OCI-M1 (cell line): ENCODE results near the gene CCDC117.

ENCODE experiments used
- DNase-seq: peaks from one replicate; lab custom pipeline; 2025; lab: John Stamatoyannopoulos, UW

Gene CCDC117

DNA sequence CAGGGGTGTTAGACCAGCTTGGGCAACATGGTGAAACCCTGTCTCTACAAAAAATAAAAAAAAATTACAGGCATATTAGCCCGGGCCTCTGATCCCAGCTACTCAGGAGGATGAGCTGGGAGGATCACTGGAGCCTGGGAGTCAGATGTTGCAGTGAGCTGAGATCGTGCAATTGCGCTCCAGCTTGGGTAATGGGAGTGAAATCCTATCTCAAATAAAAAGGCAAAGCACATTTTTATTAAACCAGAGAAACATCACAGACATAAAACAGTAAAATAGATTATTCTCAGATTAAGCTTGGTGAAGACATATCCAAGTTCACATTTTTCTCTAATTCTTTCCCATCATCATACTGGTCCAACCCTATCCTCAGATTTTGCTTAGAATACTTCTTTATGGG lies 57.9 kb downstream of the CCDC117 start:
- no peak for DNase-seq

DNA sequence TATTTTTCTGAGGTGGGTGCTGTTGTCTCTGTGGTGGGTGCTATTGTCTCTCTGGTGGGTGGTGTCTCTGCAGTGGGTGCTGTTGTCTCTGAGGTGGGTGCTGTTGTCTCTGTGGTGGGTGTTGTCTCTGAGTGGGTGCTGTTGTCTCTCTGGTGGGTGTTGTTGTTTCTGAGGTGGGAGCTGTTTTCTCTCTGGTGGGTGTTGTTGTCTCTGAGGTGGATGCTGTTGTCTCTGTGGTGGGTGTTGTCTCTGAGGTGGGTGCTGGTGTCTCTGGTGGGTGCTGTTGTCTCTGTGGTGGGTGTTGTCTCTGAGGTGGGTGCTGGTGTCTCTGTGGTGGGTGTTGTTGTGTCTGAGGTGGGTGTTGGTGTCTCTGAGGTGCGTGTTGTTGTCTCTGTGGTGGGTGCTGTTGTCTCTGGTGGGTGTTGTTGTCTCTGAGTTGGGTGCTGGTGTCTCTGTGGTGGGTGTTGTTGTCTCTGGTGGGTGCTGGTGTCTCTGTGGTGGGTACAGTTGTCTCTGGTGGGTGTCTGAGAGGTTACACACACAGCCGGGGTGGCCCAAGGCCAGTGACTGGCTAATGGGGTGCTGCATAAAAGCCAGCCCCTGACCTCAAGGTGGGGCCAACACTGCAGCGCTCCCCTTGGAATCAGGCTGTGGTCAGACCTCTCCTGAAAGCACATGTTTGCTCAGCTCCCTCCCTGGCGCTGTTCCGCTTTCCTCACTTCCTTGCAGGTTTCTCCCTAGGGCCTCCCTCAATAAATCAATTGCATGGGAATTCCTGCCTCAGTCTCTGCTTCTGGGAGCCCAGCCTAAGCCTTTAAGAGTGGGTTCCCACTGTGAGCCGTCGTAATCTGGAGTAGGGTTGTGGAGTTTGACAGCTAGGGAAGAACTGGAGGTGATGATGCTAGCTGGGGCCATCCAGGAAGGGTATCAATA lies 58.9 kb downstream of the CCDC117 start:
- no peak for DNase-seq

- no peak for DNase-seq
Observed at GRCh38 chr22:28832731-28833130, 60.2 kb downstream of the CCDC117 start.

- DNase-seq: no peak
Observed at GRCh38 chr22:28833276-28833923, 60.9 kb downstream of the CCDC117 start.

DNA sequence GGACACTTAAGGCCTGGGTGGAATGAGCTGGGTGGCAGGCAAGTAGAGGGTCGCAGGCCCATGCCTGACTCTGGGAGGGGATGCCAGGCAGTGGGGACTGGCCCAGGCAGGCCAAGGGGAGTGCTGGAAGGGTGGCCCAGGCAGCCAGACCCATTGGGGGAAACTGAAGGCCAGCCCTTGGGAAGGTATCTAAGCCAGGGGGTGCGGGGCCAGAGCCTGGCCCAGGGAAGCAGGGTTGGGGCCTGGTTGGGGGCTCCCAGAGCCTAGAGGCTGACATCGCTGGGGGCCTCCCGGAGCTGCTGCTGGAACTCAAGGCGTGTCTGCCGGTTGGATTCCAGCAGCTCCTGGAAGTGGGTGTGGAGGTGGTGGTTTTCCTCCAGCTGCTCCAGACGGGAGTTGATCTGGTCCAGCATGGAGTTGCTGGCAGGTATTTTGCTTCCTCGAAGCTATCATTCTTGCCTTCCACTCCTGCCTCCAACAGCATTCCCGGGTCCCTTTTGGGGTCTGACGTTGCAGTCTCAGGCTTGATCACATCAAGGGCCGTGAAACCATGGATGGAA lies 63.2 kb downstream of the CCDC117 start:
- no peak for DNase-seq

DNA sequence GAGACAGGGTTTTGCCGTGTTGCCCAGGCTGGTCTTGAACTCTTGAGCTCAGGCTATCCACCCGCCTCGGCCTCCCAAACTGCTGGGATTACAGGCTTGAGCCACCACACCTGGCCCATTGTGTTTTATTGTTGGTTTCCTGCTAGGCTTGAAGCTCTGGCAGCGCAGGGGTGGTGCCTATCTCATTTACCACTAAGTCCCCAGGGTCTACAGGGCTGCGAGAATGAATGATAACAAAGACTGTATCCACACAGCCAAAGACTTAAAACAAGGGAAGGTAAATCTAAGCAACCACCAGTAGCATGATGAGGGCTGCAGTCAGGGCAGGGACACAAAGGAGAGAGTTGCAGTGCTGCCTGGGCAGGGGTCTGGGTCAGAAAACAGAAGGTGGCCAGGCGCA lies 65.1 kb downstream of the CCDC117 start:
- DNase-seq: no peak
